GM19452 (cell line): Measurements from ENCODE around the gene KLHDC4.
"Not testable (repeated sequence)": the region's sequence is repeated elsewhere in the genome, so short reads cannot be mapped to it uniquely, and the experiment has no call there.

Experiments
- ATAC-seq: cut with Tn5 transposase; IDR thresholded peaks from one replicate; pipeline ENCODE4 v1.9.1; 2021; ENCODE audit not compliant: unreplicated experiment

The KLHDC4 gene

DNA sequence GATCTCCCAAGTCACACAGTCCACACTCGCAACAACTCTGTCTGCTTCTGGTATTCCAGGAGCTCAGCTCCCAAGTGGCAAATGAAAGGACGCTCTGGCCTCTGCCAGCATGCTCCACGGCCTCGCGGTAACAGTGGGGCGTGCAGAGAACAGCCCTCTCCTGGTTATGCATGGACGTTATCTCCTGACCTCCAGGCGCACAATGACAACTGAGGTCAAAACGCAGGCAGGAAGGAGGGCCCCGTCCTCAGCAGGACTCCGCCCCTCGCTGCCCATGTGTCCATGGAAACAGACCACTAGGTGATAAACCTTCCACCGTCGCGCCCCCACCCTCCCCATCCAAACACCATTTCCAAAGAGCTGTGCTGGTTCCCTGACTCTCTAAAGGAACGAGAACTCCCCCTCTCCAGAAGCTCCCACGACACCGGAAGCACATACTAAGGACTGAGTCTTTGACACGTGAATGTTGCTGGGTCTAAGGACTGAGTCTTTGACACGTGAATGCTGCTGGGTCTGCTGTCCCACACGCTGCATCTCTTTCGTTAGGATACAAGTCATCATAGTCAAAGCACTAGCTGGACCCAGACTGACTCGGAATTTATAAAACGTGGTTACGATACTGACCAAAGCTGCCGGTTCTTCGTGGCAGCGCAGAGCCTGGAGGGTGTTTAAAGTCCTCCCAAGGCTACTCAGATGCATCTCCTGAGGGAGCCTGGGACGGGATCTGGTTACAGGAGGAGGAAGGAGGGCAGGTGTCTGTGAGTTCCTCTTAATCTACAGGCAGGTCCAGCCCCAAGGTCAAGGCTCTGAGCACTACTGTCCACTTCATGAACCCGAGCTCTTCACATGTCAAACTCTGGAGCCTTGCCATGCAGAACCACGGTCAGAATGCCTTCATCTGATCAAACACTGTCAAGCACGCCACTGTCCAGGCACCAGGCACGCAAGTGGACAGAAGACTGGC, 43.9 kb downstream of the KLHDC4 start:
- ATAC-seq, result no peak

- ATAC-seq, result no peak
Measured at GRCh38 chr16:87720446-87720845, 45.3 kb downstream of the KLHDC4 start.

GRCh38 chr16:87718831-87719230, 47.0 kb downstream of the KLHDC4 start:
- not testable (repeated sequence) for ATAC-seq

DNA sequence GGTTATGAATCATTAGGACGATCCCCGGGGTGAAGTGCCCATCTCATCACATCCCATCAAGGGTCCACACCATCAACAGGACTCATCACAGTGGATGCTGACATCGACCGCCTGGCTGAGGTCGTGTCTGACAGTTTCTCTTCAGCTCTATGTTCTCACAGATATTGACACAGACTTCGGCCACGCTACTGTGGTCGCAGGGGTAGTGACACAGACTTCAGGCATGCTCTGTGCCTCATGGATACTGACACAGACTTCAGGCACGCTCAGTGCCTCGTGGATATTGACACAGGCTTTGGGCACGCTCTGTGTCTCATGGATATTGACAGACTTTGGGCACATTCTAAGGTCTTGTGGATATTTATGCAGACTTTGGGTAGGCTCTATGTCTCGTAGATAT, 50.1 kb downstream of the KLHDC4 start:
- no peak for ATAC-seq

DNA sequence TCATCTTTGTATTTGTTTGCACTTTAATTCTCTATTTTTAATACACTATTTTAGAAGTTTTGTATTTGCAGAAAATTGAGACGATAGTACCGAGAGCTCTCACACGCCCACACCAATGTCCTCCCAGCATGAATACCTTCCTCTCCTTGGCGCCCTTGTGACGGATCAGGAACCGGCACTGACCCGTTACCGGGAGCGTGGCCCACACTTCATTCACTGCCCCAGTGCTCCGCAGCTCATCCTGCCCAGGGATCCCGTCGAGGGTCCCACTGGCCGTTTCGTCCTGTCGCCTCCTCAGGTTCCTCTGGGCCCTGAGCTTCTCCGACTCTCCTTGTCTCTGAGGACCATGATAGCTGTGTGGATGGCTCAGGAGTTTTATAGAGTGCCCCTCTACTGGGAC, 50.6 kb downstream of the KLHDC4 start:
- no peak for ATAC-seq

DNA sequence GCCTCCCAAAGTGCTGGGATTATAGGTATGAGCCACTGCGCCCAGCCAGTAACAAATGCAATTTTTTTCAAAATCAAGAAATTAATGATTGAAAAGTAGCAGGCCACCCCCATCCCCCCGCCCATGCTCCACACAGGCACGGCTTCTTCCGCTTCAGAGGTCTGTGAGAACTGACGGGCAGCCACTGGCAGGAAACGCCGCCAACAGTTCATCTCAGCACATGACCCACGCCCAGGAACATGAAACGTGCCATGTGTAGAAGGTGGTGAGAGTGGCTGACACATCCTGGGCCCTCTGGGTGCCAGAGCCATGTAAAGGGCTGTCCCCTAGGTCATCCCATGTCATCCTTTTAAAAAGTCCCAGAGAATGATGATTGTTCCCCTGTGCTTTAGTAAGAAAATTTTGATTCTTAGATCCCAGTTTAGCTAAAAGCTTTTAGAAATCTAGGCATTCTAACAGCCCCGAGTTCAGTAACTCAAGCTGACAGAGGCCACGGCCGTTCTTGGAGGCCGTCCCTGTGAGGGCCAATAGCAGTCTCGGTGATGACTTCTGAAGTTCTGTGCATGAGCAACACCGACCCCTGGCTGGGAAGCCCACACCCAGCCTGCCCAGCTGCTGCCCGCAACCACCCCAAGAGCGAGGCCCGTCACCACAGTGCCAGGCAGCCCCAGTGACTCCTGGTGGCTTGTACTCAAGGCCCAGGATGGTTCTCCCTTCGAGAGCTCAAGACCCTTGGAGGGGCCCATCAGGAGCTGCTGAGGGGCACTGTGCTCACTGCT, 52.1 kb downstream of the KLHDC4 start:
- no peak for ATAC-seq

GRCh38 chr16:87712184-87712762, 53.5 kb downstream of the KLHDC4 start:
- ATAC-seq, result no peak

- no peak for ATAC-seq
Measured at GRCh38 chr16:87710887-87711286, 54.9 kb downstream of the KLHDC4 start.

DNA sequence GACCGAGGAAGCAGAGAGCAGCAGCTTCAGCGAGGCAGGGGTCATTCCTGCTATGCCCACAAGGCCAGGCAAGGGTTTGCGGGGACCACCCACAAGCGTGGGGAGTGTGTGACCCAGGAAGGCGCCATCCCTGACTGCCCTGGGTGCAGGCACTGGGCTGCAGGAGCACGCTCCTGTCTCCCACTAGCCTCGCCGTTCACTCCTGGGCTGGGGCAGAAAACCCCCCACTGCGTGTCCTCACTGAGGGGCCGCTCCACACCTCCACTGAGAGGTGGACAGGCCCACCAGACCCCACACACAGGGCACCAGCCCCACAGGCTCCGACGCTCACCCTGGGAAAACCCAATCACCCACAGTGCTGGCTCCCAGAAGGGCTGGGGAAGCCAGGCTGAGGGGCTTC, 56.1 kb downstream of the KLHDC4 start:
- no peak for ATAC-seq

- no peak for ATAC-seq
Measured at GRCh38 chr16:87708881-87709638, 56.7 kb downstream of the KLHDC4 start.

- no peak for ATAC-seq
Measured at GRCh38 chr16:87707714-87708580, 57.8 kb downstream of the KLHDC4 start.

GRCh38 chr16:87707097-87707496, 58.7 kb downstream of the KLHDC4 start:
- no peak for ATAC-seq

GRCh38 chr16:87706278-87707000, 59.3 kb downstream of the KLHDC4 start:
- ATAC-seq, result no peak

GRCh38 chr16:87705771-87706277, 60.0 kb downstream of the KLHDC4 start:
- ATAC-seq, result no peak

- ATAC-seq, result no peak
Measured at GRCh38 chr16:87704754-87705353, 60.9 kb downstream of the KLHDC4 start.

- ATAC-seq, result no peak
Measured at GRCh38 chr16:87703835-87704375, 61.9 kb downstream of the KLHDC4 start.

GRCh38 chr16:87703071-87703470, 62.7 kb downstream of the KLHDC4 start:
- ATAC-seq, result no peak

- peak; percentile 50 for ATAC-seq
Measured at GRCh38 chr16:87702325-87702811, 63.4 kb downstream of the KLHDC4 start.
